Subcutaneous abdominal adipose tissue (tissue), 5 donors: ENCODE measurements around the gene TPK1.

ENCODE experiments used
- H3K27ac ChIP-seq: one replicate; pipeline ENCODE4 v1.7.0; 2013; ENCODE audit warnings: low read depth, mild to moderate bottlenecking, inconsistent platforms, low read length, moderate library complexity
- H3K27me3 ChIP-seq, 5 donors: one replicate each; pipeline ENCODE4 v1.7.0; 2013; ENCODE audit warnings: low read length in 5 of 5, inconsistent platforms in 1 of 5; ENCODE audit not compliant: control insufficient read depth in 5 of 5, insufficient read depth in 4 of 5
- H3K36me3 ChIP-seq, 5 donors: one replicate each; pipeline ENCODE4 v1.7.0; 2013; ENCODE audit warnings: low read length in 5 of 5; ENCODE audit not compliant: control insufficient read depth in 5 of 5, insufficient read depth in 5 of 5
- H3K4me1 ChIP-seq, 5 donors: one replicate each; pipeline ENCODE4 v1.7.0; 2013; ENCODE audit warnings: low read length in 5 of 5, mild to moderate bottlenecking in 3 of 5, moderate library complexity in 1 of 5; ENCODE audit not compliant: control insufficient read depth in 5 of 5, insufficient read depth in 5 of 5
- H3K4me3 ChIP-seq, 5 donors: one replicate each; pipeline ENCODE4 v1.7.0; 2013; ENCODE audit warnings: low read length in 5 of 5, low read depth in 1 of 5
- H3K9ac ChIP-seq, 5 donors: one replicate each; pipeline ENCODE4 v1.7.0; 2013; ENCODE audit warnings: low read length in 5 of 5, mild to moderate bottlenecking in 4 of 5, moderate library complexity in 3 of 5
- H3K9me3 ChIP-seq, 5 donors: one replicate each; pipeline ENCODE4 v1.7.0; 2013; ENCODE audit warnings: low read length in 5 of 5; ENCODE audit not compliant: control insufficient read depth in 5 of 5
- donor health status: healthy.
- donor health status: healthy.
- donor health status: healthy.
- donor health status: healthy.
- donor health status: healthy.

Gene TPK1

GRCh38 chr7:144835652-144836544, at the start of gene TPK1:
TPK1 (minus strand) TSS chr7:144836053; CDS start chr7:144835602, 451 bp downstream.
- H3K9ac ChIP-seq, result peak within 1 kb of the TSS; percentile 69 to 92 (median 89)
- peaks cover 0 to 15% (median 8%) of the 10 kb centered on the region in 5 donors for H3K4me1 ChIP-seq
- no peaks in the 10 kb centered on the region for H3K27me3 ChIP-seq
- peak within 1 kb of the TSS; percentile 88 for H3K27ac ChIP-seq
- H3K36me3 ChIP-seq, result no peaks in the 10 kb centered on the region
- peak within 1 kb of the TSS; percentile 82 to 99 (median 86) for H3K4me3 ChIP-seq
- H3K9me3 ChIP-seq, result peaks cover 0 to 18% (median 3%) of the 10 kb centered on the region in 5 donors

- H3K9me3 ChIP-seq, result peaks cover 0 to 3% (median 0%) of the 10 kb centered on the region in 5 donors
- no peaks in the 10 kb centered on the region for H3K4me1 ChIP-seq
- H3K4me3 ChIP-seq, result no peak overlapping the region
- no peaks in the 10 kb centered on the region for H3K27me3 ChIP-seq
- H3K36me3 ChIP-seq, result no peaks in the 10 kb centered on the region
- H3K9ac ChIP-seq, result no peak overlapping the region
- no peak overlapping the region for H3K27ac ChIP-seq
These were observed 49.6 kb upstream of the TPK1 start for GRCh38 chr7:144885478-144885877.

GRCh38 chr7:144884896-144885295, 49.0 kb upstream of the TPK1 start:
- H3K4me3 ChIP-seq, result no peak overlapping the region
- no peaks in the 10 kb centered on the region for H3K36me3 ChIP-seq
- no peaks in the 10 kb centered on the region for H3K4me1 ChIP-seq
- no peaks in the 10 kb centered on the region for H3K27me3 ChIP-seq
- H3K9ac ChIP-seq, result no peak overlapping the region
- no peaks in the 10 kb centered on the region for H3K9me3 ChIP-seq
- H3K27ac ChIP-seq, result no peak overlapping the region

GRCh38 chr7:144873316-144873845, 37.5 kb upstream of the TPK1 start:
- Histone ChIP-seq H3K4me1 (no peaks in the 10 kb centered on the region), H3K9ac (no peak overlapping the region), H3K27me3 (peaks cover 0 to 6% (median 0%) of the 10 kb centered on the region in 5 donors), H3K4me3 (no peak overlapping the region), H3K27ac (no peak overlapping the region), H3K36me3 (no peaks in the 10 kb centered on the region), H3K9me3 (no peaks in the 10 kb centered on the region)

GRCh38 chr7:144869082-144869481, 33.2 kb upstream of the TPK1 start:
- Histone ChIP-seq H3K4me1 (no peaks in the 10 kb centered on the region), H3K4me3 (no peak overlapping the region), H3K27ac (no peak overlapping the region), H3K27me3 (peaks cover 0 to 2% (median 0%) of the 10 kb centered on the region in 5 donors), H3K9ac (no peak overlapping the region), H3K9me3 (no peaks in the 10 kb centered on the region), H3K36me3 (no peaks in the 10 kb centered on the region)

- Histone ChIP-seq H3K27me3 (peaks cover 0 to 2% (median 0%) of the 10 kb centered on the region in 5 donors), H3K9ac (no peak overlapping the region), H3K9me3 (no peaks in the 10 kb centered on the region), H3K4me1 (no peaks in the 10 kb centered on the region), H3K36me3 (no peaks in the 10 kb centered on the region), H3K27ac (no peak overlapping the region), H3K4me3 (no peak overlapping the region)
These were observed 30.3 kb upstream of the TPK1 start for GRCh38 chr7:144866189-144866588.

- no peaks in the 10 kb centered on the region for H3K4me1 ChIP-seq
- no peak overlapping the region for H3K4me3 ChIP-seq
- no peak overlapping the region for H3K9ac ChIP-seq
- H3K27ac ChIP-seq, result no peak overlapping the region
- no peaks in the 10 kb centered on the region for H3K9me3 ChIP-seq
- H3K27me3 ChIP-seq, result no peaks in the 10 kb centered on the region
- no peaks in the 10 kb centered on the region for H3K36me3 ChIP-seq
These were observed 27.4 kb upstream of the TPK1 start for GRCh38 chr7:144863320-144863647.

GRCh38 chr7:144862612-144863319, 26.9 kb upstream of the TPK1 start:
- Histone ChIP-seq H3K9me3 (no peaks in the 10 kb centered on the region), H3K27me3 (no peaks in the 10 kb centered on the region), H3K4me1 (no peaks in the 10 kb centered on the region), H3K36me3 (no peaks in the 10 kb centered on the region), H3K4me3 (no peak overlapping the region), H3K9ac (no peak overlapping the region), H3K27ac (no peak overlapping the region)

- H3K27me3 ChIP-seq, result no peaks in the 10 kb centered on the region
- H3K9me3 ChIP-seq, result no peaks in the 10 kb centered on the region
- no peak overlapping the region for H3K27ac ChIP-seq
- no peak overlapping the region for H3K4me3 ChIP-seq
- no peaks in the 10 kb centered on the region for H3K4me1 ChIP-seq
- no peaks in the 10 kb centered on the region for H3K36me3 ChIP-seq
- no peak overlapping the region for H3K9ac ChIP-seq
These were observed 23.9 kb upstream of the TPK1 start for GRCh38 chr7:144859739-144860138.

GRCh38 chr7:144857463-144857862, 21.6 kb upstream of the TPK1 start:
- Histone ChIP-seq H3K9ac (no peak overlapping the region), H3K9me3 (no peaks in the 10 kb centered on the region), H3K4me3 (no peak overlapping the region), H3K27me3 (no peaks in the 10 kb centered on the region), H3K4me1 (no peaks in the 10 kb centered on the region), H3K36me3 (no peaks in the 10 kb centered on the region), H3K27ac (no peak overlapping the region)
